SU-DHL-6 (cell line): ENCODE results near the gene FAAP24.

Source experiments
- EZH2phosphoT487 ChIP-seq: fragments of 200-600 bp; sonication (generic), shearing (Covaris generic); conservative IDR thresholded peaks from 2 replicates; pipeline ENCODE4 v1.6.1; 2018; ENCODE audit warnings: mild to moderate bottlenecking, antibody characterized with exemption, low read length, moderate library complexity, mixed read lengths
- TF ChIP-seq, protein P1 (sequence below): fragments of 200-600 bp; sonication (generic); IDR thresholded peaks from one replicate; pipeline ENCODE4 v1.5.1; 2017; ENCODE audit warnings: antibody characterized with exemption, mild to moderate bottlenecking, low read length, moderate library complexity; ENCODE audit not compliant: insufficient read depth, poor library complexity, severe bottlenecking

DNA sequence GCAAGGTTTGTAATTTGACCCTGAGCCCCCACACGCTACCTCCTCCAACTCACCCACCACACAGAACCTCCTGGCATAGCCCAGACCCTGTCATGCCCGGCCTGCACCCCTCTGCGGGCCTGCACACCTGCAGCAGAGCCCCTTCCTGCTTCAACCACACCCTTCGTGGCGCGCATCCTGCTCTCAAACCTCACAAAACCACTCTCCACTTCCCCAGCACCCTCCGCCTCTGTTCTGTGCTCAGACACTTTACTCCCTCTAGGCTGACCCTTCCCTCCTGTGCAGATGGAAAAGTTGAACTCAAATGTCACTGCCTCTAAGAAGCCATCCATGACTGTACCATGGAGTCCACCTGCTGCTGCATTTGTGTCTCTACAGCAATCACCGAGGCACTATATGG, 28.5 kb downstream of the FAAP24 start:
- TF ChIP-seq, protein P1, sequence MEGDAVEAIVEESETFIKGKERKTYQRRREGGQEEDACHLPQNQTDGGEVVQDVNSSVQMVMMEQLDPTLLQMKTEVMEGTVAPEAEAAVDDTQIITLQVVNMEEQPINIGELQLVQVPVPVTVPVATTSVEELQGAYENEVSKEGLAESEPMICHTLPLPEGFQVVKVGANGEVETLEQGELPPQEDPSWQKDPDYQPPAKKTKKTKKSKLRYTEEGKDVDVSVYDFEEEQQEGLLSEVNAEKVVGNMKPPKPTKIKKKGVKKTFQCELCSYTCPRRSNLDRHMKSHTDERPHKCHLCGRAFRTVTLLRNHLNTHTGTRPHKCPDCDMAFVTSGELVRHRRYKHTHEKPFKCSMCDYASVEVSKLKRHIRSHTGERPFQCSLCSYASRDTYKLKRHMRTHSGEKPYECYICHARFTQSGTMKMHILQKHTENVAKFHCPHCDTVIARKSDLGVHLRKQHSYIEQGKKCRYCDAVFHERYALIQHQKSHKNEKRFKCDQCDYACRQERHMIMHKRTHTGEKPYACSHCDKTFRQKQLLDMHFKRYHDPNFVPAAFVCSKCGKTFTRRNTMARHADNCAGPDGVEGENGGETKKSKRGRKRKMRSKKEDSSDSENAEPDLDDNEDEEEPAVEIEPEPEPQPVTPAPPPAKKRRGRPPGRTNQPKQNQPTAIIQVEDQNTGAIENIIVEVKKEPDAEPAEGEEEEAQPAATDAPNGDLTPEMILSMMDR: no peak
- no peak for TF ChIP-seq EZH2phosphoT487
